GM12875 (cell line): ENCODE results near the gene CERS1.

ENCODE experiments used
- H3K4me3 ChIP-seq: one replicate; pipeline ENCODE4 v1.5.1; 2011; ENCODE audit warnings: low read depth, low read length, control low read depth
- TF ChIP-seq, protein P1 (sequence below): IDR thresholded peaks from 2 replicates; pipeline ENCODE4 v1.5.1; 2011; ENCODE audit warnings: low read depth, mild to moderate bottlenecking, control low read depth, inconsistent platforms, low read length, moderate library complexity, borderline replicate concordance; ENCODE audit not compliant: insufficient read depth

CERS1 gene

DNA sequence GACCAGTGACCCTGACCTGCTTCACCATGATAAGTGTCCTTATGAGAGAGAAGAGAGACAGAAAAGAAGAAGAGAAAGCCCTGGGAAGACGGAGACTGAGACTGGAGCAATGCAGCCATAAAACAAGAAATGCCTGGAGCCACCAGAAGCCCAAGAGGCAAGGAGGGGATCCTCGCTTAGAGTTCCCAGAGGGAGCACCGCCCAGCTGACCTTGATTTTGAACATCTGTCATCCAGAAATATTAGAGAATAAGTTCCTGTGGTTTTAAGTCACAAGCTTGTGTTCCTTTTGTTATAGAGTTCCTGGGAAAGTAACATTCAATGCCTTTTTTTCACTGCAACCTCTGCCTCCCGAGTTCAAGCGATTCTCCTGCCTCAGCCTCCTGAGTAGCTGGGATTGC lies 20.2 kb downstream of the CERS1 start:
- H3K4me3 ChIP-seq = no peak overlapping the region
- TF ChIP-seq, protein P1, sequence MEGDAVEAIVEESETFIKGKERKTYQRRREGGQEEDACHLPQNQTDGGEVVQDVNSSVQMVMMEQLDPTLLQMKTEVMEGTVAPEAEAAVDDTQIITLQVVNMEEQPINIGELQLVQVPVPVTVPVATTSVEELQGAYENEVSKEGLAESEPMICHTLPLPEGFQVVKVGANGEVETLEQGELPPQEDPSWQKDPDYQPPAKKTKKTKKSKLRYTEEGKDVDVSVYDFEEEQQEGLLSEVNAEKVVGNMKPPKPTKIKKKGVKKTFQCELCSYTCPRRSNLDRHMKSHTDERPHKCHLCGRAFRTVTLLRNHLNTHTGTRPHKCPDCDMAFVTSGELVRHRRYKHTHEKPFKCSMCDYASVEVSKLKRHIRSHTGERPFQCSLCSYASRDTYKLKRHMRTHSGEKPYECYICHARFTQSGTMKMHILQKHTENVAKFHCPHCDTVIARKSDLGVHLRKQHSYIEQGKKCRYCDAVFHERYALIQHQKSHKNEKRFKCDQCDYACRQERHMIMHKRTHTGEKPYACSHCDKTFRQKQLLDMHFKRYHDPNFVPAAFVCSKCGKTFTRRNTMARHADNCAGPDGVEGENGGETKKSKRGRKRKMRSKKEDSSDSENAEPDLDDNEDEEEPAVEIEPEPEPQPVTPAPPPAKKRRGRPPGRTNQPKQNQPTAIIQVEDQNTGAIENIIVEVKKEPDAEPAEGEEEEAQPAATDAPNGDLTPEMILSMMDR = no peak

DNA sequence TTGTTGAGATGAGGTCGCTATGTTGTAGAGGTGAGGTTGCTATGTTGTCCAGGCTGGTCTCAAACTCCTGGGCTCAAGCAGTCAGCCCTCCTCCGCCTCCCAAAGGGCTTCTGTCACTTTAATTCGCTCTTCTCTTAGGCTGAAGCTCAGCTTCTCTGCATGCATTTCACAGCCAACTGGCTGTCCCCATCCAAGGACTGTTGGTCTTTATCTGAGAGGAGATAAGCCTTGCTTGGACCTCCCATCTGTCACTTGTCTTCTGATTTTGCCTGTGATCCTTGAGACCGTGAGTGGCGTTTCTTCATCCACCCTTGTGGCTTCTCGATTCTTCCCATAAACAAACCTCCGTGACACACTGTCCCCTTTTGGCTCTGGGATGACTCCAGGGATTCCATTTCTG lies 24.4 kb downstream of the CERS1 start:
- no peak overlapping the region for H3K4me3 ChIP-seq
- TF ChIP-seq, protein P1 = no peak

DNA sequence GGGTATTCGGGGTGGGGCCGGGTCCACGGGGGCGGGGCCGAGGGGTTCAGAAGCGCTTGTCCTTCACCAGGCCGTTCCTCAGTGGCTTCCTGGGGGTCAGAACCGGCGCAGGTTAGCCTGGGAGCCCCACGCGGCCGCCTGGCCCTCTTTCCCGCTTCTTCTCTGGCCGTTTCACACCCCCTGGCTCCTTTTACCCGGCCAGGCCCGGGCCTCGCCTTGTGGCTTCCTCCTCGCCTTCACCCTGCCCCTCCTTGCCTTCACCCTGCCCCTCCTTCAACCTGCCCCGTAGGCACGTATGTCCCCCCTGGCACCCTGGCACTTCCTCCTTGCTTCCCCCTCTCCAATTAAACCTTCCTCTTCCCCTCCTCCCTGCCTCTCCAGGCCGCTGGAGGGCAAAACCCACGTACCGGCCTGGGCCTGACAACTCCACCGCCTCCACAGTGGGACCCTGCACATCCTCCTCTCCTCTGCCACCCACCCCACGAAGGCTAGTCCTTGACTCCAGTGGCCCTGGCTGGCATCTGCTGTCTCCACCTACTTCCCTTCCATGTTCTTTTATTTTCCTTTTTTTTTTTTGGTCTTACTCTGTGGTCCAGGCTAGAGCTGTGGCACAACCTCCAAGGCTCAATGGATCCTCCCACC lies 25.3 kb downstream of the CERS1 start:
- TF ChIP-seq, protein P1 = no peak
- no peak overlapping the region for H3K4me3 ChIP-seq

GRCh38 chr19:18869781-18870530 lies 26.0 kb downstream of the CERS1 start:
- H3K4me3 ChIP-seq = no peak overlapping the region
- TF ChIP-seq, protein P1 = no peak

- H3K4me3 ChIP-seq = no peak overlapping the region
- TF ChIP-seq, protein P1 = no peak
Observed at GRCh38 chr19:18869023-18869618, 26.8 kb downstream of the CERS1 start.

DNA sequence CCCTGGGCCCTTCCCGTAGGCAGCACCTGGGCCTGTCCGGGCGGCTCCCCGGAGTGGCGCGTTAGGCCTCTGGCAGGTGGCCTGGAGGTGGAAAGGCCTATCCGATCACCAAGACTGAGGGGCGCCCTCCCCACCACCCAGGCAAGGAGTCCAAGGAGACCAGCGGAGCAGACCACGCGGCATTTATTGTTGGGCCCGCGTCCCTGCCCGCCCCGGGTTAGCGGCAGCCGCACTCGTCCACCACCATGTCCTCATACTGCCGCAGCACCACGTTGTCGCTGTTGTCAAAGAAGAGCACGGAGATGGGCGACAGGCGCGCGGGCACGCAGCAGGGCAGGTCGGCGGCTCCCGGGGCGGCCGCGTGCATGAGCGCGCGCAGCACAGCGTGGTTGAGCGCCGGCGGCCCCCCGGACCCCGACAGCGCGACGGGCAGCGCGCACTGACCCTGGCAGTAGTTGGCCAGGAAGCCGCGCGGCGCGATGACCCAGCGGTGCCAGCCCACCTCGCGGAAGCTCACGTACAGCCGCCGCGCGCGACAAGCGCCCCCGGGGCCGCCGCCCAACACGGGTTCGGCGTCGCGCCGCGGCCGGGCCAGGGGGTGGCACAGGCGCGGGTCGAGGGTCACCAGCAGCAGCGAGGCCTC lies 27.5 kb downstream of the CERS1 start:
- no peak overlapping the region for H3K4me3 ChIP-seq
- TF ChIP-seq, protein P1 = no peak
